Measurements from ENCODE around the gene BRINP2. TPM values are rescaled to one million over a fixed set of nuclear protein-coding genes. Genes with fewer than 3 reads are reported as not detected.

Gene BRINP2
- total and polyA plus RNA-seq, 8 donors, result 0.08 to 0.55 (median 0.15) TPM; not detected in 5

DNA sequence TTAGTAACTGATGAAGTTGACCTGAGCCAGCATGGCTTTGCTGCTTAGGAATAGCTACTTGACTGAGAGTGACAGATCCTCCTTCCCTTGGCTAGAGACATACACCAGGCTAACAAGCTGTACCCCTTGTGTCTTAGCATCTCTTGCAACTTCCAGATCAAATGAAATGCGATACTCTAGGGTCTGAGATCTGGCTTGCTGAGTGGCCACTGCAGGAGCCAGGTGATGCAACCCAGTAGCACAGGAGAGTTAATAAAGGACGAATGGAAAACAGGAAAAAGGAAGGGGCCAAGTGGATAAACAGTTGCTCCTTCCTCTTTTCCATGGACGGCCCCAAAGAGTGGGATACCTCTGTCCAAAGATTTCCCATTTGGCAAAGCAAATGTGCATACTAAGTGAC is 44.5 kb upstream of the BRINP2 start:
- Histone ChIP-seq H3K4me3 (no peak overlapping the region), H3K27ac (no peak overlapping the region), H3K27me3 (no peaks in the 10 kb centered on the region), H3K36me3 (no peaks in the 10 kb centered on the region), H3K9me3 (no peaks in the 10 kb centered on the region), H3K4me1 (no peaks in the 10 kb centered on the region)
- WGBS, 5 donors, result 41 to 63% (median 51%) methylated on average over 3 of the region's 3 CpGs
- no peak for DNase-seq
- intact Hi-C loops (cut with DNase I; ENCODE audit: low total_unique reads), result no loop called here
- no peak for TF ChIP-seq POLR2AphosphoS5 (IDR thresholded peaks at IDR 0.05)

DNA sequence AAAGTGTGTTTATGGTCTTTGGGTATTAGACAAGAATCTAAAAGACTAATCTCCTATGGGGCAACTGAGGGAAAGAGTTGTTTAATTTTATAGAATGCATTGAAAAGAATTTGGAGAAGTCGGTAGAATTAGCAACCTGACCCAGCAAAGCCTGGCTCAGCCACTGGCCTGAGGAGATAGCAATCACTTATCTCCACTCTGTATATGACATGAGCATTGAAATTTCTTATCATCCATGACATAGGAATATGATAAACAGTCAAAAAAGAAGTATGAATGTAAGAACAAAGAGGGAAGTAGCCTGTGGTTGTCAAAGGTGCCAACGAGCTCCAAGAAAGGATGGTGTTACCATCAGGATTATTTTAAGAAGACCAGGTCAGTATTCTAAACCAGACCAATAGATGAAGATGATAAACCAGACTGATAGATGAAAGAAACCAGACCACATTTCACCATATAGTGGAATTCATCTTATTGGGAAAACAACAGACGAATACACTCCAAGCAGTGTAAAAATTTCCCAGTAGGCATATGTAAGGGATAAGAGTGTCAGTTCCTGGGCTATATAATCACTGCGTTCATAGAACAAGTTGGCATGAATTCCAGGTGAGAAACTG is 42.0 kb upstream of the BRINP2 start:
- Histone ChIP-seq H3K4me3 (no peak overlapping the region), H3K36me3 (no peaks in the 10 kb centered on the region), H3K27me3 (no peaks in the 10 kb centered on the region), H3K4me1 (no peaks in the 10 kb centered on the region), H3K9me3 (no peaks in the 10 kb centered on the region), H3K27ac (no peak overlapping the region)
- 73 to 80% (median 79%) methylated on average over 4 of the region's 4 CpGs for WGBS, 5 donors
- intact Hi-C loops (cut with DNase I; ENCODE audit: low total_unique reads), result no loop called here
- TF ChIP-seq POLR2AphosphoS5 (IDR thresholded peaks at IDR 0.05), result no peak
- no peak for DNase-seq

DNA sequence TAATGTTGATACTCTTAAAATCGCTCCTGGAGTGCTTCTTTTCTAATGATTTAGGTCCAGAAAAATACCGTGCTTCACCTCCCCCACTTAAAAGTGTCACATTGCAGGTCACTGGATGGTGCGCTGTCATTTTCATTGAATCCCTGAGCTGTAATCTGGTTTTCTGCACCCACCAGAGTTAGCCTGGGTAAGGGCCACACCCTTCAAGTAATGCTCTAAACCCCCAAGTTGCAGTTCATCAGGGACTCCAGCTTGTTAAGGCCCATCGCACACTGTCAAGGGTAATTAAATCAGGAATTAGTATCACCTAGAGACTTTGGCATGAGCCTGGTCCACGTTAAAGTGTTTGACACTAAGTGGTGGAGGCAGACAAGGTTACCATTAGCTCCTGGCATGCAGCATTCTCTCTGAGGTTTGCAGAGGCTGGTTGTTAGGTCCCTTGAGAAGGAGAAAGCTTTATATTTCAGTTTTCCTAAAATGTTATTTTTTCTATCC is 40.3 kb upstream of the BRINP2 start:
- intact Hi-C loops (cut with DNase I; ENCODE audit: low total_unique reads), result no loop called here
- H3K36me3 ChIP-seq, result no peaks in the 10 kb centered on the region
- H3K4me3 ChIP-seq, result no peak overlapping the region
- no peak overlapping the region for H3K27ac ChIP-seq
- H3K4me1 ChIP-seq, result no peaks in the 10 kb centered on the region
- DNase-seq, result no peak
- no peaks in the 10 kb centered on the region for H3K9me3 ChIP-seq
- no peaks in the 10 kb centered on the region for H3K27me3 ChIP-seq
- 77 to 81% (median 77%) methylated on average over 5 of the region's 5 CpGs for WGBS, 5 donors
- no peak for TF ChIP-seq EP300 (IDR thresholded peaks at IDR 0.05)
- TF ChIP-seq POLR2A (IDR thresholded peaks at IDR 0.05), result no peak
- TF ChIP-seq POLR2AphosphoS5 (IDR thresholded peaks at IDR 0.05), result no peak
- TF ChIP-seq CTCF (IDR thresholded peaks at IDR 0.05), result no peak

- WGBS, 5 donors, result 48 to 60% (median 54%) methylated on average over 4 of the region's 4 CpGs
- Histone ChIP-seq H3K9me3 (no peaks in the 10 kb centered on the region), H3K4me3 (no peak overlapping the region), H3K27ac (no peak overlapping the region), H3K27me3 (no peaks in the 10 kb centered on the region), H3K4me1 (no peaks in the 10 kb centered on the region), H3K36me3 (no peaks in the 10 kb centered on the region)
- no peak for TF ChIP-seq EP300 (IDR thresholded peaks at IDR 0.05)
- TF ChIP-seq POLR2AphosphoS5 (IDR thresholded peaks at IDR 0.05), result no peak
- TF ChIP-seq POLR2A (IDR thresholded peaks at IDR 0.05), result no peak
- intact Hi-C loops (cut with DNase I; ENCODE audit: low total_unique reads), result no loop called here
- DNase-seq, result no peak
These were observed 39.0 kb upstream of the BRINP2 start for GRCh38 chr1:177131723-177132122.

GRCh38 chr1:177132141-177132540 is 38.6 kb upstream of the BRINP2 start:
- Histone ChIP-seq H3K4me3 (no peak overlapping the region), H3K36me3 (no peaks in the 10 kb centered on the region), H3K27me3 (no peaks in the 10 kb centered on the region), H3K4me1 (no peaks in the 10 kb centered on the region), H3K9me3 (no peaks in the 10 kb centered on the region), H3K27ac (no peak overlapping the region)
- DNase-seq, result no peak
- intact Hi-C loops (cut with DNase I; ENCODE audit: low total_unique reads), result no loop called here
- 66 to 77% (median 69%) methylated on average over 2 of the region's 2 CpGs for WGBS, 5 donors
- TF ChIP-seq CTCF (IDR thresholded peaks at IDR 0.05) (no peak), POLR2A (IDR thresholded peaks at IDR 0.05) (no peak), POLR2AphosphoS5 (IDR thresholded peaks at IDR 0.05) (no peak), EP300 (IDR thresholded peaks at IDR 0.05) (no peak)

DNA sequence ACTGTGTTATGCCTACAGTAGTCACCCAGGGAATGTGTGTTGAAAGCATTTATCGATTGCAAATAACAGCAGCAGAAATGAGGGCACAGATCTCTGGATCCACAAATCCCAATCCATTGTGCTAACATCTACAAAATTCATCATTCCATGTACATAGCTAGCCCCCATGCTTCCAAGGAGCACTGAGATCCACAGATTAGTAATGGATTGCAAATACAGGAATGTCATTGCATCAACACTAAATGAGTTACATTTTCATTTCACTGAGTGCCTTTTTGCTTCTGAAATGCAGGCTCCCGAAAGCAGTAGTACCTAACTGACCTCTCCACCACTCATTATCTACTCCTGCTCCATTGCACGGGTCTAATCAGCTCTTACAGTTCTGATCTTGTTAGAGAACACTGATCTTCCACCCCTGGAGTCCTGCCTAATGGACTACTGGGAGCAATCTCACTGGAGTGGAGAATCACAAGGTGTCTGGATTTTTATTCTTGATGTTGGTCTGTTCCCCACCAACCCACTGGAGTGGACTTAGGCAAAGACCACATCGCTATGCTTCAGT is 36.7 kb upstream of the BRINP2 start:
- H3K4me1 ChIP-seq, result no peaks in the 10 kb centered on the region
- WGBS, 5 donors, result 68 to 74% (median 70%) methylated on average over 4 of the region's 4 CpGs
- no peaks in the 10 kb centered on the region for H3K9me3 ChIP-seq
- H3K27ac ChIP-seq, result no peak overlapping the region
- no peak for DNase-seq
- no peak for TF ChIP-seq POLR2AphosphoS5 (IDR thresholded peaks at IDR 0.05)
- no peak for TF ChIP-seq POLR2A (IDR thresholded peaks at IDR 0.05)
- TF ChIP-seq CTCF (IDR thresholded peaks at IDR 0.05), result no peak
- H3K4me3 ChIP-seq, result no peak overlapping the region
- H3K36me3 ChIP-seq, result no peaks in the 10 kb centered on the region
- no peaks in the 10 kb centered on the region for H3K27me3 ChIP-seq
- intact Hi-C loops (cut with DNase I; ENCODE audit: low total_unique reads), result no loop called here

All from stomach (tissue), 9 donors.